A673 (cell line): Measurements from ENCODE around the gene LTA.

Experiments used
- CTCF ChIP-seq: fragments of 300-800, 200-600 bp; sonication (generic); conservative IDR thresholded peaks from 2 replicates; pipeline ENCODE4 v1.5.1; 2017; ENCODE audit warnings: low read depth, mild to moderate bottlenecking, antibody characterized with exemption, low read length, moderate library complexity, mixed read lengths
- EZH2 ChIP-seq: fragments of 200-600 bp; sonication (generic); IDR thresholded peaks from 2 replicates; pipeline ENCODE4 v1.6.1; 2017; ENCODE audit warnings: borderline replicate concordance, low read depth, mild to moderate bottlenecking, mixed read lengths, antibody characterized with exemption, low read length; ENCODE audit not compliant: poor library complexity, severe bottlenecking

DNA sequence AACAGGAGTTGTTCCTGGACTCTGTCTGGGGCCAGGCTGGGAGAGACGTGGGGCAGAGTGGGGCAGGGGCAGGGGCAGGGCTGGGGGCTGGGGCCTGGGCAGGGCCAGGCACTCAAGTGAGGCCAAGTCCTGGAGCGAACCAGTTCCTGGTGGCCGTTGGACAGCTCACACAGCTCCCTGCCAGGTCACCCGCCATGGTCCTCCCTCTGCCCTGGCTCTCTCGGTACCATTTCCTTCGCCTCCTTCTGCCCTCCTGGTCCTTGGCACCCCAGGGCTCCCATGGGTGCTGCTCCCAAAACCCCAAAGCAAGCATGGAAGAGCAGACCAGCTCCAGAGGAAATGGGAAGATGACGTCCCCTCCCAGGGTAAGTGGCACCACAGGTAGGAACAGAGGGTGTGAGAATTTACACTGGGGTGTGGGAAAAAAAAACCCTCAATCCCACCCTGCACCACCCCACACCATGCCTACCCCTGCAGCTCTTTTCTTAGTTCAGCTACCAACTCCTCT, 43.2 kb upstream of the LTA start, which contains the start of gene MCCD1:
- TF ChIP-seq CTCF (no peak), EZH2 (no peak)
